GM19043 (cell line): ENCODE data around the gene KCNMA1.

Source experiments
- ATAC-seq: cut with Tn5 transposase; IDR thresholded peaks from one replicate; pipeline ENCODE4 v1.9.1; 2021; ENCODE audit warnings: low read depth; ENCODE audit not compliant: unreplicated experiment

The KCNMA1 gene

DNA sequence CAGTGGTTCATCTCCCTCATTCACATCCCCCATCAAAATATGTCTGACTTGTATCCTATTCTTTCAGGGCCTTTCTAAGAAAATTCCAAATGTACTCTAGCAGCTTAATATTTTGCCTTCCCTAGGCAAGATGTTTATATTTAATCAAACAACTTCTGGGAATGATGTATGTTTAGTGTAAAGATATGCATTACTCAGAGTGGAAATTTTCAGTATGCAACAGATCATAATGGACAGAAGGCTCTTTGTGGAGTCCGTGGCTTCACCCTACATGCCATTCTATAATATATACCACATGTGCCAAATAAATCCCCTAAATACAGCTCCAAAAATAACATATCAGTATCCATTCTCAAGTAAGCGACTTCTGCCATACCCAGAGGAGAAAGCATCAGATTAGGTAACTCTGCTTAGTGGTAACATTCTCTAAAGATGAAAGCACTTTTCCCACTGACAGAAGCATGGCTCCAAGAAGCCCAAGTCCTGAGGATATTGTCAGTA is 316.6 kb downstream of the KCNMA1 start:
- no peak for ATAC-seq

DNA sequence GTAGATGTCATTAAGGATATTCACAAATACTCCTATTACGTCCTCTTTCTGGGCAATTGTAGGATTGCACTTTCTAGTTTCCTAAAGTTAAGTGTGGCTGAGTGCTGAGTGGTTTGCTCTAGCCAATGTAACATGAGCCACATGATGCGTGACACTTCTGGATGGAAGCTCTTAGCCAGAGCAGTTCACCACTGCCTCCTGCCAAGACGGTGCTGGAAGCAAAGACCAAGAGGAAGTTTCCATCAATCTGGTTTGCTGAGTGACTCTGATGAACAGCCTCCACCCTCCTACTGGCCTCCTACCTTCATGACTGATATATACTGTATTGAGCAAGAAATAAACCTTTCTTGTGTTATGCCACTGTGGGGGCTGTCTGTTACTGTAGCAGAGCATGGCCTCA is 318.1 kb downstream of the KCNMA1 start:
- no peak for ATAC-seq

DNA sequence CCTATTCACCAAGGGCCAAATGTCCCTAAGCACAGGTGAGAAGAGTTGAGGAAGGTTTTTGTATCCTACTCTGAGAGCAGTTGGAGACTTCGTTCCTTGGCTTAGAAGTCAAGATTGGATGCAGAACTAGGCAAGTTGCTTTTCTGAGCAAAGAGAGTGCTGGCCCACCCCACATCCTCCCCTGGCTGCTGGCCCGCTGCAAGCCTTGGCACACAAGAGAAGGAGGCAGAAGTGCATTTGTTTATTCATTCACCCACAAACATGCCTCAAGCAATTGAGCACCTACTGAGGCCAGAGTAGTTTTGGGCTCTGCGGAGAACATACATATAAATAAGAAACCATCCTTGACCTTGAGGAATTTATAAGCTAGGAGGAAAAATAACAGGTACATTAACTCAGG is 318.9 kb downstream of the KCNMA1 start:
- no peak for ATAC-seq

DNA sequence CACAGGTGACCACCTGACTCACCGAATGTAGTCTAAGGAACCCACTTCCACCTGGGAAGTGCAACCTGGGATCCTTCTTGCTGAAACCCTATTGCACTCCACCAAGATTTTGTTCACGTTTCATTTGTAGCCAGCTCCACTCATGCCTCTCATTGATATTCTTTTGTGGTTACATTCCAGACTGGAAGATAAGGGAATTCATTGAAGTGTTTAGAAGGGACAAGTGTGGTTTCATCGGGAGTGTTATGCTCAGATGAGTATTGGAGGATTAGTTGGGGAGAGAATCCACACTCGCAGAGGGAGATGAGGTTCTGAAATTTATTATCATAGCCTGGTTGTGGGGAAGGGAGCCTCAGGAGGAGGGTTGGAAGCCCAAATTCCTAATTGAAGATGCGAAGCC is 320.4 kb downstream of the KCNMA1 start:
- no peak for ATAC-seq

DNA sequence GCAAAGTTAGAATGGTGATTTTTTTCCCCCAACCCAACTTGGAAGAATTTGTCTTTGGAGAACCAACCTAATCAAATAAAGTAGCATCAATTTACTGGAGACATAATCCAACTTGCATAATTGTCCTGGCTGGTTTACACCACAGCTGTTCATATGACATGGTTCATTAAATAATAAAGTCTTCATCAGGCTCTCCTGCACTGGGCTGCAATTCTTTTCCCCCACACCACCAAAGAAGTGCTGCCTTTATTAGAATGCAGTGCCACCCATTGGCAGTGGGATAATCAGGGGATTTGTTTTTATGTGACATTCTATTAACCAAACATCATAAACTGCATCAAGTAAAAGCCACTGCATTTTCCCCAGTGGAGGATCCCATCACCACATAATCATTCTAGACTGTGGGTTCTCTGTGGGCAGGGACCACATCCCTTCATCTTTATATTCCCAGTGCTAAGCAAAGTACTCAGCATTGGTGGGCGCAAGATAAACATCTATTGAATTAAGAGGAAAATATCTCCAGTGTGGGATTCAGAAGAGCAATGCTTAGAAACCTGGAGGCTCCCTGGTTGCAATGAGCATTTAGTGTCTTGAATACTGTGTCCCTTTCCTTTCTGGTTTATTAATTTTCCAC is 322.0 kb downstream of the KCNMA1 start:
- no peak for ATAC-seq

DNA sequence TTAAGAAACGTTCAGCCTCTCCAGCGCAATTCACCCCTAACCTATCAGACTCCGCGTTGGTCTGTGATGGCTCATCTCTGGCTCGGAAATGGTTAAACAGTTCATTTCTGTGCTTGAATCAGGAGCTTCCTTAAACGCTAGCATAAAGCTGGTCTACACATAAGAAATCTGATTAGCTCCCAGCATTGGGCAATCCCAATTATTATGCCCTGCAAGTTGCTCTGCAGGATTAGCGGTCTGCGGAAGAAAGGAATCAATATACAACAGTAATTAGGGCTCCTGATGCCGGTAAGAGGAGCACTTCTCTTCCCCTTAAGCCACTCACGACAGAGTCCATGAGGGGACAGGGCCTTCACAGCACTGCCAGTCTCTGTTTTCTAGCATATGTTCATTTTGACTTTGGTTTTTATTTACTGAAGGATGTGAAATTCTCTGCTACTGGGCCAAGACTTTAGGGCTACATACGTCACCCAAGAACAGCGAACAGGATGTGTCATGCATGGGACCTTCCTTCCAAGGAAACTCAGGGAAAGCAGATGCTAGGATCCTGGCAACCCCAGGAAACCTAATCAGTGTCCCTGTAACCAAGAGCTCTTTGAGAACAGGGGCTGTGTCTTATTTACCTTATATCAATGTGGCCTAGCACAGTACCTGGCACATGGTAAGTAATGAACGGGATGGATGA is 324.4 kb downstream of the KCNMA1 start:
- ATAC-seq = no peak

DNA sequence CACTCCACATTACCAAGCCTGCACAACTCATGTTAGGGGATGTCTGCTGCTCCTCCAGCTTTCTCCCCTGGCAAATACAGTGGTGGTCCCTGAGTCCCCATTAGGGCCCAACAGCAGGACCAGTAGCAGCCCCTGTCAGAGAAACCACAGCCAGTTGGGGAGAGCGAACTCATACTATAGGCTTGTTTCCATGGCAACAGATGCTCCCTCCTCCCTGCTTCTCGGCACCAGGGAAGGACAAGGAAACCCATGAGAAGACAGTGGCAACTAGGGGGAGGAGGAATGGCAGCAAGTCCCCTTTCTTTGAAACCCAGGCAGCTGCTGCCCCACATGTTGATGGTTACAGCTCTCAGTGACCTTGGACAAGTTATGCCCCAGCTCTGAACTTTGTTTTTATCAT is 326.4 kb downstream of the KCNMA1 start:
- ATAC-seq = no peak

DNA sequence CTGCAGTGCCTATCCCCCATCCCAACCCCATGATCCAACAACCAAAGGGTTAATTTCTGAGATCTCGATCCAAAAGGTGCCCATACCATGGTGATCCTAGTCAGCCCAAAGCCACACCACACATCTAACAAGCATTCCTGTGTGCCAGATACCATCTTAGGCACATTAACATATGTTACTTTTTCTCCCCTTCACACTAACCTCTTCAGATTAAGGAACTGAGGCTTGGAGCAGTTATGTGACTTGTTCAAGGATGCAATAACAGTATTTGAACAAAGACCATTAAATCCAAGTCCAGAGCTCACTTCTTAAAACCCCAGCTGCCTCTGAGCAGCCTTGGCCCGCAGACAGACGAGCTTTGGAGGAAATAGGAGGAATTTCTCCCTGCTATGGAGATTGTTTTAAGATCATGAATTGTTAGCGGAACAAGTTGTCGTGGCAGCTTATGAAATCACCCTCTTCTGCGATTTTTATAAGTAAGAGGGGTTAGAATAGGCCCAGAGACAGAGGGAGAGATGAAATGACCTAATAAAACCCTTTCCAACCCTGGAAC is 327.2 kb downstream of the KCNMA1 start:
- ATAC-seq = no peak

DNA sequence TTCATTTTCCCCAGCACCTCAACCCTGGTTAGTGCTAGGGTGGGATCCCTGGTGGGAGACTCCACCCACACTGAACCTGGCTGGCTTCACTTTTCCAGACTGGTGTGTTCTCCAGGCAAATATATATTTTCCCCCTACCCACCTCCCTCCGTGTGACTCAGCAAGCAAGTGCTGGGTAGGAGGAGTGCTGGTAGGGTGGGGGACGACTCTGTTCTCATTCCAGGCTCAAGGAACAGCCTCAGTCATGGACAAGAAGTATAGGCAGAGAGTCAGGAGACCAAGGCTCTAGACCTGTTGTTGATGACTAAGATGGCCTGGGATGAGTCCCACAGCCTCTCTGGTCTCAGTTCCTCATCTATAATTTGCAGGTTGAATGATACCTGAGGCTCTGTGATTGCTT is 328.1 kb downstream of the KCNMA1 start:
- ATAC-seq = no peak

DNA sequence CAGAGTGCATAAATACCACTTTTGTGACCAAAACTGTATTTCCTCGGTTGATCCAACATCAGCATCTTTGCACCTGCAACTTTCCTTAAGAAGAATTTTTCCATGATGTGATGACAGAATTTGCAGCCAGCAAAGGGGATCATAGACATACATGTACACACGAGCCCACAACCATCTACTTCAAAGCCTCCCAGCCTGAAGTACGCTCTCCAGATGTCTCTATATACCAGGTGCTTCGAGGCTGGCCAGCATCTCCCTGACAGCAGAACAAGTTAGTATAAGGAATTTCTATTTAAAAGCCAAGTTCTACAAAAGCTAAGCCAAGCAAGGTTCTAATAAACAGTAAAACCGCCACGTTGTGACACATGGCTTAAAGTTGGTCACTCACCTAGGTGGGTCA is 328.5 kb downstream of the KCNMA1 start:
- ATAC-seq = no peak

DNA sequence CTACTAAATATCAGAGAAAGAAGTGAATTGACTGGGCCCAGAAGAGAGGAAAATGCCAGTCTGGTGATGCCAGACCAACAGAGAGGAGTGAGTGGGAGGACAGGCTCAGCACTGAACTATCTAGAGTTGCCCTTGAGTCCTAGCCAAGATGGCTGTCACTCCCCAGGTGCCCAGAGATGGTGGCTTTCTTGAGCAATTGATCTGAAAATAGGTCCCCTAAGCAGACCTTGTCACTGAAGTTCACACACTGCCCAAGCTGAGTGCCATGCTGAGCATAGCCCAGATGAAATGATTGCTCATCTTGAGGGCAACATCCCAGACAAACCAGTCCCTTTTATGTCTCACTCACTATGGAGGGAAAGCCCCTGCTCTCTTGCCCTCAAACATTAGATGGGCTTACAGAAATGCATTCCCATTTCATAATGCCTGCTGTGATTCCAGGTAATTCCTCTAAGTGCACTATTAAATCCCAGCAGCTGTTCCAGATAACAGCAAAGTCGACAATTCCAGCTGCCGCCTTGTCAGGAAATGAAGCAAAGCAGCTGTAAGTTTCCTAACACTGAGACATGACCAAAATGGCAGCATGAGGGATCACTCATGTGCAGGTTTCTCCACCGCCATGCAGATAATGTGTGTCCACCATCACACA is 329.4 kb downstream of the KCNMA1 start:
- ATAC-seq = no peak

DNA sequence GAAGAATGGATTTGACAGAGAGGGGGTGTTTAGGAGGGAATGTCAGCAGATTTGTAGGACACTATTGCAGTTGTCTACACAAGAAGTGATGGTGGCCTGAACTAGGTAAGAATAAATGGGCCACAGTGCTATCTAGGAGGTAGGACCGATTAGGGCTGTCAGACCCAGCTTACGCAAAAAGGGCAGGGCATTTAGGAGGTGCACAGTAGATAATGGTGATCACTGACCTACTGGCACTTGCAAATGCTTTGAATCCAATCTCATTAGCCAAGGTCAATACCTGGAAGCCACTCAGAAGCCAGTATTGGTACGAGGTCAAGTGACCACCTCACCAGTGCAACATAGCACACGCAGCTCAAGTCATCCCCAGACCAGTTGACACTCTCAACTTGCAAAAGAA is 330.9 kb downstream of the KCNMA1 start:
- no peak for ATAC-seq

DNA sequence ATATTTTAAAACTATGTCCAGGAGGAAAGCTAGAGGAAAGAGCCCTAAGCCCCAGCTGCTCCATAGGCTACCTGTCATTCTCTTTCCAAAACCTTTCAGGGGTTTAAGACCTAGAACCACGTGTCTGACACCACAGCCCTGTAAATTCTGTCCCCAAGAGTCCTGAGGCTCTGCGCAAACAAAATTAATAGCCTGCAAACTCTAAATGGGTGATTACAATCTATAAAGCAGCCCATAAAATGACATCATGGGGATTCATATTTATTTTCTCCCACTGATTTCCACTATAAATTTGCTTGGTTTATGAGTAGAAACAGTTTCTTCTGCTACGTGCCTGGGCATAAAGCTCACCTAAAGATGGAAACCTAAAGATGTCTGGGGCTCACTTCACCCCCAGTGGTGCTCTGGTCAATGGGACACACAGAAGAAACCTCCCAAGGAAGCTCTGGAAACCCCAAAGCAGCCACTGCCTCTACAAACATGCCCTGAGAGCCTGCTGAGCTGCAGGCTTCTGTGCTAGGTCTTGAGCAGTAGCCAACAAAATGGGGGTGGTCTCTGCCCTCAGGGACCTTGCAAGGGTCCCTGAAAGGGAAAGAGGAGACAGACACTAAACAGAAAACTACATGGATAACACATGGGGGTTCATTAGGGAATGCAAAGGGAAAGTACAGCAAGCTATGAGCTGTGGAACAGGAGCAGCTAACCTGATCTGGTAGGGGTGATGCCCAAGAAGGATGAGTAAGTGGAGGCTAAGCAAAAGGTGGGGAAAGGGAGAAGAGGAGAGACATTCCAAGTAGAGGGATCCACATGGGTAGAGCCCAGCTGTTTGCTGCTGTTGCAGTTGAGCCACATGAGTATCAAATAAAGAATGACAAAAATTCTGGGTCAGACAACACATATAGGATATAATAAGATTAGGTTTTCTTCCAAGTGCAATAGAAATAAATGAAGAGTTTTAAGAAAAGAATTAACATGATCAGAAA is 331.7 kb downstream of the KCNMA1 start:
- ATAC-seq = no peak

DNA sequence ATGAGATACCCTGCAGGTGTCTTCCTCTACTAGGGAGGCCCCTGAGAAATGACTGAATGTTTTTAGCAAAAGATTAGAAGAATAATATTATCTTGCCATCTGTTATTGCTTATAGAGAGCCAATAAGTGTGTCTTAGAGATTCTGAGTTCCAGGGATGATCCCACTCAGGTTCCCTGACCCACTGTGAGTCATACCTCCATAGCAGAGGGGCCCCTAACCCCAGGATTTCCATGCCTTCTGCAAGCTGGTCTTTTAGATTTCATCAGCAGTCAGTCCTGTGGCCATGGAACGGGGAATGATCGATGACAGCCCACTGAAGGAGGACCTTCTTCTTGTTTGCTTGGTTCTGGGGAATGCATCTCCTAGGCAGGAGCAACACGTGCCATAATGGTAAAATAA is 333.4 kb downstream of the KCNMA1 start:
- no peak for ATAC-seq

DNA sequence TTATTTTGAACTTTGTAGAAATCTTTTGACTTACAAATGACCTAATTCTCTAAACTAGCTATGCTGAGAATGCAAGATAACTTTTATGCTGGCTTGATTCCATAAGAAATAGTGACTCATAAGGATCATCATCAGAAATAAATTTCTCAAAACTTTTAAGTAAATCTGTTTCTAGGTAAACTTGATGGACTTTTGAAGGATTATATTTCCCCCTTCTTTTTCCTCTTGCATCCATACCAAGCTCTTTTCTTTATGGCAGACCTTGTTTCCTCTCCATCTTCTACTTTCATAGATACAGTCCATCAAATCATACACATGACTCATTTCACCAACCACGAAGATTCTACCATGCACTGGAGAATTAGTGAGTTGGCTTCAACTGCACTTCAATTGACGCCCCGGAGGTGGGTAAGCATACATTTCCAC is 336.3 kb downstream of the KCNMA1 start:
- ATAC-seq = no peak

DNA sequence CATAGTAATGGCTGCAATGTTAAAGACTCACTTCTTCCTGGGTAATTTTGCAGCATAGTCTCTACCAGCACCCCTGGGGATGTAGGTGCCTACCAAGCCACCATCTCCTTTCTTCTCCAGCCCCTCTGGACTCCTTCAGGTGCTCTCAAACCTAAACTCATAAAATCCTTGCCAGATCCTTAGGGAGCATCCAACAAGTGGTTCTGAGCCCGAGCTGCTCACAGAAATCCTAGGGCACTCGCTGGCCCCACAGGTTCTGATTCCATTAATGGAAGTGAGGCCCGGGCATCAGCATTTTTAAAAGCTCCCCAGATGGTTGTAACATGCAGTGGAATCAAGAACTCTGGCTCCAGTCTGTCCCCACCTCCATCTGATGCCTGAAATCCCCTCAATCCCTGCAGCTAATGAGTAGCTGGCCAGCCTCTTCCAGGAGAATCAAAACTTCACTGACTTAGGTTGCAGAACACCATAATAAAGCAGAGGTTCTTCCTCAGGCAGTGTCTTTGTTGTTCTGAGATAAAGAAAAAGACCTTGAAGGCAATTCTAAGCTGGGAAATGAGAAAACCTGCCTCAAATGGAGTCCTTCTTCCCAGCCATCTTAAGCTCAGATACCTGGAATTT is 336.8 kb downstream of the KCNMA1 start:
- ATAC-seq = no peak

DNA sequence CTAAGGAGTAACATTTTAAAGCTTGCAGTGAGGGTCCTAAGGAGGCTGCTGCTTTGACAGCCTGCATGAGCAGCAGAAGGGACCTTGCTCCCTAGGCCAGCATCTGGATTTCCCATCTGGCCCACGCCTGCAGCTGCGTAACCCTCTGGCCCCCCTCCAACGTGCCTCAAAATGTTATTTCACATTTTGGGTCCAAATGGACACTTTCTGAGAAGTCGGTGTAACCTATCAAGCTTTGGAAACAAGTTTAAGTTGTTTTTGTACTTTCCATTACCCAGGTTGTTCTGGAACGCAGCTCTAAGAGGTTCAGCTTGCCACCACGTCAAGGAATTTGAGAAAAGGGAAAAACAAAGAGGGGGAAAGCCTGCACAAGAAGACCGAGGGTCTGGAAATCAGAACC is 338.3 kb downstream of the KCNMA1 start:
- ATAC-seq = no peak

DNA sequence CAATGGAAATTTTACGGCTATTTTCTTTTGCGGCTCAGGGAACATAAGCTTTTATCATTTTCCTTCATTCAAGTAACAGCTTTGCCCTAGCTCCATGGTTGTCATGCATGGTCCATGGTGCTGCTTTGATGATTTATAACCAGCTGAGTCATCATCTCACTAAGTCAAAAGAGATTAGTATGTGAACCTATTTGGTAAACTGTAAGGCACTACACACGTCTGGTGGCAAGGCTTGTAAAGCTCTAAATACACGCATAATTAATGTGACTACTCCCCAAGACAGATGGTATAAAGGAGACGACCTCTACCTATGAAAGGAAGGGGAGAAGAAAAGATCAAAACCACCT is 340.2 kb downstream of the KCNMA1 start:
- ATAC-seq = no peak

DNA sequence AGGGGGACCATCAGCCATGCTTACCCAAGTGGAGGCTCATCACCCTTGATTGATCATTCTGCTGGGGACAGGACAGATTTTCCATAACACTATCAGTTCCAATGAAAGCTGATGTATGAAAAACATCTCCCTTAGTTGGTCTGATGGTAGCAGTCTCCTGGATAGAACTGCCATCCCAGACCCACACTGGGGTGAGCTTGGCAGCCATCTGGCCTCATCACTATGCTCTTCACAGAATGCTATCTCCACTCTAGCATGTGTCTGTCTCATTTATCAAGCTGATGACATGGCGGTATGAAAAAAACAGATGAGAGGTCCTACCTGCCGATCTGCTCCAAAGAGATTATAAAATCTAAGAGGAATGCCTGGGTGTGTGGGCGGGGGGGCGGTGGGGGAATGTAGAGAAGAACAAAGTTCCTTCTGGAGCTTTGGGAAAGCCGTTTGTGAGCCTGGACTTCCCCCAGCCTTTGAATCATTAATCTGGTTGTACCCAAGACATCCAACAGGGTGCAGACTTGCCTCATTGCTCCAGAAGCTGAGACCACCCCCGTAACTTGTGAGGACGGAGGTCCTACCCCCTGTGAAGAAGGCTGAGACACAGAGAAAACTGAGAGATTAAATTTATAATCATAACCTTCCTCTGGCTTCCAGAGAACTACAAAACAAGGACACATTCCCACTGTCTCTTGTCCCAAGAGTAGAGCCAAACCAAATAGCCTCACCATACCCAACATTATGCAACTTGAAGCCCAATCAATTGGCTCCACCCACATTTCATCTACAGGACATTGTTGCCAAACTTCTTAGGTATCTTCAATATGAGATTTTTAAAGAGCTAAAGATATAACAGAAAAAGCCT is 340.8 kb downstream of the KCNMA1 start:
- ATAC-seq = no peak
